GM12878 (cell line): ENCODE data around the gene CCDC61. TPM values are rescaled to one million over a fixed set of nuclear protein-coding genes. Genes with fewer than 3 reads are reported as not detected.

ENCODE experiments used
- ATAC-seq: fragments of 200-7000 bp; cut with Tn5 transposase; 3 replicates; pipeline ENCODE4 v1.9.1; 2020; ENCODE audit warnings: mild to moderate bottlenecking, moderate library complexity
- BruUV-seq: library from RNA; stranded (reverse); fragments of 400-500 nt; replicated peaks from 2 replicates; lab custom pipeline; 2021; lab: Mats Ljungman, UMichigan
- CTCF ChIA-PET: fragments of 300-600 bp; sonication (Branson Sonifier 250); formaldehyde crosslinking; extraction: SDS; loops from one replicate; lab custom pipeline; 2021; ENCODE audit warnings: inconsistent platforms; lab: Yijun Ruan, JAX
- POLR2A ChIA-PET: fragments of 350-600 bp; formaldehyde crosslinking; extraction: SDS; loops from one replicate; lab custom pipeline; 2021; ENCODE audit warnings: inconsistent platforms; lab: Charles Lee
- RAD21 ChIA-PET: fragments of 300-600 bp; sonication (Branson Sonifier 250); formaldehyde crosslinking; loops from one replicate; lab custom pipeline; 2023; ENCODE audit warnings: antibody characterized with exemption; ENCODE audit not compliant: unreplicated experiment; lab: Charles Lee
- SMC1A ChIA-PET: fragments of 300-600 bp; sonication (Branson Sonifier 250); formaldehyde crosslinking; loops from one replicate; lab custom pipeline; 2023; ENCODE audit not compliant: unreplicated experiment, uncharacterized antibody; lab: Charles Lee
- DNase-seq: peaks from one replicate; pipeline ENCODE4 v3.0.0-alpha.2; 2011; ENCODE audit warnings: low read depth, low spot score
- FAIRE-seq: peaks from 3 replicates; lab custom pipeline; 2011; peaks lifted over from hg19 to GRCh38; lab: Jason Lieb, UNC
- H2AFZ ChIP-seq: 2 replicates; pipeline ENCODE4 v1.6.0; 2011; ENCODE audit warnings: low read depth, low read length, control low read depth; ENCODE audit not compliant: control insufficient read depth
- H3K27ac ChIP-seq: 2 replicates; pipeline ENCODE4 v1.5.1; 2011; ENCODE audit warnings: control low read depth; ENCODE audit not compliant: control insufficient read depth, insufficient read depth
- H3K27me3 ChIP-seq, 2 experiments: replicated peaks in 1 of 2; 2 replicates each; pipeline versions ENCODE4 v1.6.0 to v1.6.1; 2011; ENCODE audit warnings: low read length in 1 of 2; ENCODE audit not compliant: control insufficient read depth in 2 of 2, insufficient read depth in 2 of 2
- H3K36me3 ChIP-seq, 2 experiments: 2 replicates each; pipeline ENCODE4 v1.5.1; 2011; ENCODE audit warnings: low read length in 1 of 2; ENCODE audit not compliant: control insufficient read depth in 2 of 2, insufficient read depth in 2 of 2
- H3K4me1 ChIP-seq: 2 replicates; pipeline ENCODE4 v1.6.1; 2011; ENCODE audit warnings: mild to moderate bottlenecking, low read length, moderate library complexity, mixed read lengths; ENCODE audit not compliant: control insufficient read depth, insufficient read depth
- H3K4me2 ChIP-seq: 2 replicates; pipeline ENCODE4 v1.6.0; 2011; ENCODE audit warnings: control low read depth; ENCODE audit not compliant: control insufficient read depth, insufficient read depth
- H3K4me3 ChIP-seq: fragments of 200-600 bp; sonication (generic); 2 replicates; pipeline ENCODE4 v1.5.1; 2016
- H3K79me2 ChIP-seq: 2 replicates; pipeline ENCODE4 v1.6.0; 2011; ENCODE audit warnings: low read length; ENCODE audit not compliant: control insufficient read depth, insufficient read depth
- H3K9ac ChIP-seq: 2 replicates; pipeline ENCODE4 v1.8.0; 2011; ENCODE audit warnings: low read length, control low read depth, mixed read lengths; ENCODE audit not compliant: control insufficient read depth, insufficient read depth
- H3K9me3 ChIP-seq: replicated peaks from 3 replicates; pipeline ENCODE4 v1.5.1; 2011; ENCODE audit warnings: mild to moderate bottlenecking, low read length; ENCODE audit not compliant: control insufficient read depth, insufficient read depth
- H4K20me1 ChIP-seq: 2 replicates; pipeline ENCODE4 v1.6.0; 2011; ENCODE audit not compliant: control insufficient read depth, insufficient read depth
- ESRRA ChIP-seq: IDR thresholded peaks from 2 replicates; pipeline ENCODE4 v1.6.1; 2012; ENCODE audit warnings: mild to moderate bottlenecking, low read length, improper control_type of control experiment
- EZH2 ChIP-seq: IDR thresholded peaks from 2 replicates; pipeline ENCODE4 v1.6.1; 2012; ENCODE audit warnings: low read depth, mild to moderate bottlenecking, control low read depth, inconsistent platforms, low read length, borderline replicate concordance; ENCODE audit not compliant: control insufficient read depth
- FOXK2 ChIP-seq: fragments of 450-650 bp; IDR thresholded peaks from 2 replicates; pipeline ENCODE4 v1.6.1; 2017; ENCODE audit warnings: mild to moderate bottlenecking, moderate library complexity
- FOXM1 ChIP-seq: IDR thresholded peaks from 2 replicates; pipeline ENCODE4 v1.6.1; 2012; ENCODE audit warnings: low read depth, mild to moderate bottlenecking, inconsistent platforms, low read length, moderate library complexity
- HDAC6 ChIP-seq: fragments of 200-600 bp; sonication (generic); IDR thresholded peaks from one replicate; pipeline ENCODE4 v1.8.0; 2017; ENCODE audit warnings: antibody characterized with exemption; ENCODE audit not compliant: unreplicated experiment
- NRF1 ChIP-seq: conservative IDR thresholded peaks from 2 replicates; pipeline ENCODE4 v1.6.1; 2011; ENCODE audit warnings: mild to moderate bottlenecking, low read depth, low read length, improper control_type of control experiment
- PAX8 ChIP-seq: fragments of 450-650 bp; IDR thresholded peaks from 2 replicates; pipeline ENCODE4 v1.6.1; 2017; ENCODE audit warnings: mild to moderate bottlenecking, moderate library complexity
- PML ChIP-seq: IDR thresholded peaks from 2 replicates; pipeline ENCODE4 v1.6.1; 2012; ENCODE audit warnings: low read length, inconsistent platforms
- POLR2AphosphoS2 ChIP-seq: IDR thresholded peaks from 2 replicates; pipeline ENCODE4 v1.6.1; 2011; ENCODE audit warnings: low read depth, mild to moderate bottlenecking, low read length, improper control_type of control experiment, moderate library complexity
- SREBF2 ChIP-seq: IDR thresholded peaks from 2 replicates; pipeline ENCODE4 v1.6.1; 2012; ENCODE audit warnings: mild to moderate bottlenecking, low read length
- STAT1 ChIP-seq: fragments of 450-650 bp; conservative IDR thresholded peaks from 2 replicates; pipeline ENCODE4 v1.6.1; 2014; ENCODE audit warnings: antibody characterized with exemption, mild to moderate bottlenecking
- ZNF217 ChIP-seq: fragments of 450-650 bp; IDR thresholded peaks from 2 replicates; pipeline ENCODE4 v1.6.1; 2017; ENCODE audit warnings: antibody characterized with exemption, mild to moderate bottlenecking
- ZNF622 ChIP-seq: fragments of 450-650 bp; IDR thresholded peaks from 2 replicates; pipeline ENCODE4 v1.6.1; 2017; ENCODE audit warnings: mild to moderate bottlenecking, inconsistent platforms
- WGBS: methylation state at CpG from one replicate; pipeline ENCODE4 v1.1.6; 2016; ENCODE audit warnings: low lambda C conversion rate; ENCODE audit not compliant: insufficient replicate concordance, insufficient coverage; ENCODE audit errors: missing lambda C conversion rate; 5-methylcytosine and 5-hydroxymethylcytosine counted together
- in situ Hi-C: fragments of 300-500 bp; cut with MboI; formaldehyde crosslinking; loops from 9 replicates; pipeline ENCODE4 v1.14.3; 2018; ENCODE audit warnings: mixed read lengths
- intact Hi-C: fragments of 100-400 bp; cut with micrococcal nuclease; formaldehyde crosslinking; loops from one replicate; pipeline ENCODE4 v1.14.2; 2022; ENCODE audit not compliant: unreplicated experiment
- polyA plus RNA-seq, 11 experiments: library from polyadenylated mRNA; depleted of rRNA in 4 of 11; unstranded in 6 of 11; stranded (reverse) in 5 of 11; fragments of >200 nt; fragmentation: Nextera tagmentation in 4 of 11; fragmentation: Illumina TruSeq in 1 of 11; extraction: Ambion mirVana in 4 of 11; extraction: Trizol in 1 of 11; gene quantifications; 1 replicate in 1 of 11; 2 replicates in 10 of 11; pipeline versions ENCODE4 v1.2.1 to v1.2.3, GENCODE V29; 2011 to 2016; ENCODE audit warnings: inconsistent platforms in 2 of 11, missing spikeins in 2 of 11, low read depth in 1 of 11
- total RNA-seq, 4 experiments: library from RNA; depleted of rRNA in 3 of 4; stranded (reverse); fragments of >200 nt in 3 of 4; fragmentation: Illumina TruSeq in 1 of 4; extraction: Trizol in 1 of 4; gene quantifications; 2 replicates each; pipeline versions ENCODE4 v1.2.1 to v1.2.3, GENCODE V29; 2013 to 2021
- TF ChIP-seq, protein P1 (sequence below): fragments of 150-350 bp; IDR thresholded peaks from 2 replicates; pipeline ENCODE4 v1.6.1; 2014; ENCODE audit warnings: mild to moderate bottlenecking, low read depth, low read length
- TF ChIP-seq, protein P2 (sequence below): fragments of 450-650 bp; IDR thresholded peaks from 2 replicates; pipeline ENCODE4 v1.6.1; 2017; ENCODE audit warnings: mild to moderate bottlenecking, low read depth, inconsistent platforms; ENCODE audit not compliant: poor library complexity, severe bottlenecking
- TF ChIP-seq, protein P3 (sequence below): fragments of 450-650 bp; IDR thresholded peaks from 2 replicates; pipeline ENCODE4 v1.6.1; 2017; ENCODE audit warnings: mild to moderate bottlenecking, moderate library complexity

Gene CCDC61
- total and polyA plus RNA-seq, 10 of the 15 experiments (the other 5 are each of a cell fraction or from before 2014, with no cell fraction given), result 0.27 to 27.1 (median 8.7) TPM

DNA sequence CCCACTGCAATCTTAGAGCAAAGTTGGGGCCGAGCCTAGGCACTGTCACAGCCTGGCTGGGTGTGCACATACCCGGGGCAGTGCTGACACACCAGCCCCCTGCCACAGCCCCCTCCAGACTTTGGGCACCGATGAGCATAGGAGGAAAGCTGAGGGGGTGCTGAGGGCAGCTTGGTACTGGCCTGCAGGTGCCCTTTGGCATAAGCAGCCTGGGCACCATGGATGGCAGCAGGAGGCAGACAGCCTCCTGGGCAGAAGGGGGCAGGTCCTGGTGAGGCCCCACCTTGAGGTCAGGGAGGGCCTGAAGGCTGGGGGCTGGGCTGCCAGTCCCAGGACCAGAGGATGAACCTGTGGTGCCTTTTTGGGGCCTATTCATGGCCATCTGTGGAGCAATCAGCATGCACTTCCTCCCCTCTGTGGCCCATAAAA, 37.3 kb downstream of the CCDC61 start (continued):
- TF ChIP-seq, protein P1, sequence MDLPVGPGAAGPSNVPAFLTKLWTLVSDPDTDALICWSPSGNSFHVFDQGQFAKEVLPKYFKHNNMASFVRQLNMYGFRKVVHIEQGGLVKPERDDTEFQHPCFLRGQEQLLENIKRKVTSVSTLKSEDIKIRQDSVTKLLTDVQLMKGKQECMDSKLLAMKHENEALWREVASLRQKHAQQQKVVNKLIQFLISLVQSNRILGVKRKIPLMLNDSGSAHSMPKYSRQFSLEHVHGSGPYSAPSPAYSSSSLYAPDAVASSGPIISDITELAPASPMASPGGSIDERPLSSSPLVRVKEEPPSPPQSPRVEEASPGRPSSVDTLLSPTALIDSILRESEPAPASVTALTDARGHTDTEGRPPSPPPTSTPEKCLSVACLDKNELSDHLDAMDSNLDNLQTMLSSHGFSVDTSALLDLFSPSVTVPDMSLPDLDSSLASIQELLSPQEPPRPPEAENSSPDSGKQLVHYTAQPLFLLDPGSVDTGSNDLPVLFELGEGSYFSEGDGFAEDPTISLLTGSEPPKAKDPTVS, result no peak
- TF ChIP-seq ESRRA, result no peak
- TF ChIP-seq STAT1, result no peak
- TF ChIP-seq EZH2, result no peak
- TF ChIP-seq SREBF2, result no peak
- TF ChIP-seq, protein P2, sequence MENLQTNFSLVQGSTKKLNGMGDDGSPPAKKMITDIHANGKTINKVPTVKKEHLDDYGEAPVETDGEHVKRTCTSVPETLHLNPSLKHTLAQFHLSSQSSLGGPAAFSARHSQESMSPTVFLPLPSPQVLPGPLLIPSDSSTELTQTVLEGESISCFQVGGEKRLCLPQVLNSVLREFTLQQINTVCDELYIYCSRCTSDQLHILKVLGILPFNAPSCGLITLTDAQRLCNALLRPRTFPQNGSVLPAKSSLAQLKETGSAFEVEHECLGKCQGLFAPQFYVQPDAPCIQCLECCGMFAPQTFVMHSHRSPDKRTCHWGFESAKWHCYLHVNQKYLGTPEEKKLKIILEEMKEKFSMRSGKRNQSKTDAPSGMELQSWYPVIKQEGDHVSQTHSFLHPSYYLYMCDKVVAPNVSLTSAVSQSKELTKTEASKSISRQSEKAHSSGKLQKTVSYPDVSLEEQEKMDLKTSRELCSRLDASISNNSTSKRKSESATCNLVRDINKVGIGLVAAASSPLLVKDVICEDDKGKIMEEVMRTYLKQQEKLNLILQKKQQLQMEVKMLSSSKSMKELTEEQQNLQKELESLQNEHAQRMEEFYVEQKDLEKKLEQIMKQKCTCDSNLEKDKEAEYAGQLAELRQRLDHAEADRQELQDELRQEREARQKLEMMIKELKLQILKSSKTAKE, result no peak
- no peak for TF ChIP-seq FOXM1

DNA sequence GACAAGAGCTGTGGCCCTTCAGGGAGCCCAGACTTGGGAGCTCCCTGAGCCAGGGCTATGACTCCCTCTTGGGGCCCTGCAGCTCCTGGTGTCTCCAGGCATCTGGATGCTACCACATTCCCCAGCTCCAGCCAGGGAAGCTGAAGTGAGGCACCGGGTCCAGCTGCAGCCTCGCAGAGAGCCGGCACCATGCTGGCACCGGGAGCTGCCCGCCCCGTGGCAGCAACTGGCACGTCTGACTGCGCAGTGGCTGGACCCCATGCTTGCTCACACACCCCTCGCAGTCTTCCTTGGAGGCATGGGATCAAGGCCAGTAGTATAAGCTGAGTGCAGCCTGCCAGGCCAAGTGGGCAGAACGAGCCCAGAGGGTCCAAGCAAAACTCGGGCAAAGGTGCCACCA, 38.1 kb downstream of the CCDC61 start:
- Histone ChIP-seq H3K9me3 (no peaks in the 10 kb centered on the region; the same call in 2 of the 3 replicates), H3K4me3 (no peak overlapping the region), H4K20me1 (no peaks in the 10 kb centered on the region), H3K4me1 (no peaks in the 10 kb centered on the region), H3K27me3 (no peaks in the 10 kb centered on the region), H3K27ac (no peak overlapping the region), H2AFZ (no peak overlapping the region), H3K79me2 (no peaks in the 10 kb centered on the region), H3K4me2 (no peak overlapping the region), H3K9ac (no peak overlapping the region), H3K36me3 (no peaks in the 10 kb centered on the region)
- BruUV-seq, result no TSS peak
- 71% methylated on average over 10 of the region's 11 CpGs for WGBS
- ChIA-PET SMC1A (interaction anchor here (0.9 kb wide), 1 partner anchor 231 kb away, joined by 3 read pairs; no protein-coding TSS in a partner anchor), CTCF (interaction anchor here (0.6 to 2.7 kb wide), 6 partner anchors 18 to 403 kb away, joined by 3 to 14 read pairs (median 3); no protein-coding TSS in a partner anchor), POLR2A (interaction anchor here (0.8 kb wide), 1 partner anchor 170 kb away, joined by 3 read pairs; no protein-coding TSS in a partner anchor), RAD21 (interaction anchor here (0.8 to 1.5 kb wide), 2 partner anchors 231 to 232 kb away, joined by 3 read pairs; no protein-coding TSS in a partner anchor)
- in situ Hi-C loops, result no loop called here
- intact Hi-C loops, result no loop called here
- DNase-seq, result no peak
- ATAC-seq, result no peak
- no peak for FAIRE-seq
- TF ChIP-seq HDAC6 (no peak), POLR2AphosphoS2 (no peak), ZNF217 (no peak), PAX8 (no peak), ZNF622 (no peak), FOXK2 (no peak), PML (no peak), EZH2 (no peak), SREBF2 (no peak), NRF1 (no peak)
- TF ChIP-seq, protein P3, sequence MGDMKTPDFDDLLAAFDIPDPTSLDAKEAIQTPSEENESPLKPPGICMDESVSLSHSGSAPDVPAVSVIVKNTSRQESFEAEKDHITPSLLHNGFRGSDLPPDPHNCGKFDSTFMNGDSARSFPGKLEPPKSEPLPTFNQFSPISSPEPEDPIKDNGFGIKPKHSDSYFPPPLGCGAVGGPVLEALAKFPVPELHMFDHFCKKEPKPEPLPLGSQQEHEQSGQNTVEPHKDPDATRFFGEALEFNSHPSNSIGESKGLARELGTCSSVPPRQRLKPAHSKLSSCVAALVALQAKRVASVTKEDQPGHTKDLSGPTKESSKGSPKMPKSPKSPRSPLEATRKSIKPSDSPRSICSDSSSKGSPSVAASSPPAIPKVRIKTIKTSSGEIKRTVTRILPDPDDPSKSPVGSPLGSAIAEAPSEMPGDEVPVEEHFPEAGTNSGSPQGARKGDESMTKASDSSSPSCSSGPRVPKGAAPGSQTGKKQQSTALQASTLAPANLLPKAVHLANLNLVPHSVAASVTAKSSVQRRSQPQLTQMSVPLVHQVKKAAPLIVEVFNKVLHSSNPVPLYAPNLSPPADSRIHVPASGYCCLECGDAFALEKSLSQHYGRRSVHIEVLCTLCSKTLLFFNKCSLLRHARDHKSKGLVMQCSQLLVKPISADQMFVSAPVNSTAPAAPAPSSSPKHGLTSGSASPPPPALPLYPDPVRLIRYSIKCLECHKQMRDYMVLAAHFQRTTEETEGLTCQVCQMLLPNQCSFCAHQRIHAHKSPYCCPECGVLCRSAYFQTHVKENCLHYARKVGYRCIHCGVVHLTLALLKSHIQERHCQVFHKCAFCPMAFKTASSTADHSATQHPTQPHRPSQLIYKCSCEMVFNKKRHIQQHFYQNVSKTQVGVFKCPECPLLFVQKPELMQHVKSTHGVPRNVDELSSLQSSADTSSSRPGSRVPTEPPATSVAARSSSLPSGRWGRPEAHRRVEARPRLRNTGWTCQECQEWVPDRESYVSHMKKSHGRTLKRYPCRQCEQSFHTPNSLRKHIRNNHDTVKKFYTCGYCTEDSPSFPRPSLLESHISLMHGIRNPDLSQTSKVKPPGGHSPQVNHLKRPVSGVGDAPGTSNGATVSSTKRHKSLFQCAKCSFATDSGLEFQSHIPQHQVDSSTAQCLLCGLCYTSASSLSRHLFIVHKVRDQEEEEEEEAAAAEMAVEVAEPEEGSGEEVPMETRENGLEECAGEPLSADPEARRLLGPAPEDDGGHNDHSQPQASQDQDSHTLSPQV, result no peak
